ENCODE results near the gene EMP1.

EMP1 gene

GRCh38 chr12:13211191-13211858 is 14.8 kb downstream of the EMP1 start:
- no peak for TF ChIP-seq GATA1 (IDR thresholded peaks at IDR 0.05; ENCODE audit: low read depth, low read length)
- TF ChIP-seq POLR2A (IDR thresholded peaks at IDR 0.05; ENCODE audit: low read length) = no peak
- no peak for DNase-seq

GRCh38 chr12:13211859-13212664 is 15.5 kb downstream of the EMP1 start:
- peak; percentile 63 to 81 for DNase-seq
- TF ChIP-seq POLR2A (IDR thresholded peaks at IDR 0.05; ENCODE audit: low read length) (no peak), GATA1 (IDR thresholded peaks at IDR 0.05; ENCODE audit: low read depth, low read length) (no peak)

GRCh38 chr12:13215056-13215455 is 18.5 kb downstream of the EMP1 start:
- no peak for DNase-seq

GRCh38 chr12:13218641-13219040 is 22.1 kb downstream of the EMP1 start:
- no peak for DNase-seq
- TF ChIP-seq POLR2A (IDR thresholded peaks at IDR 0.05; ENCODE audit: low read length) = no peak
- TF ChIP-seq GATA1 (IDR thresholded peaks at IDR 0.05; ENCODE audit: low read depth, low read length) = no peak

More at GRCh38 chr12:13215056-13215455, 18.5 kb downstream of the EMP1 start:
- TF ChIP-seq GATA1 (IDR thresholded peaks at IDR 0.05; ENCODE audit: low read depth, low read length) = no peak
- no peak for TF ChIP-seq POLR2A (IDR thresholded peaks at IDR 0.05; ENCODE audit: low read length)

- no peak for TF ChIP-seq POLR2A (IDR thresholded peaks at IDR 0.05; ENCODE audit: low read length)
- TF ChIP-seq GATA1 (IDR thresholded peaks at IDR 0.05; ENCODE audit: low read depth, low read length) = no peak
- DNase-seq = no peak
Observed at GRCh38 chr12:13219320-13219719, 22.8 kb downstream of the EMP1 start.

- no peak for DNase-seq
- no peak for TF ChIP-seq POLR2A (IDR thresholded peaks at IDR 0.05; ENCODE audit: low read length)
- no peak for TF ChIP-seq GATA1 (IDR thresholded peaks at IDR 0.05; ENCODE audit: low read depth, low read length)
Observed at GRCh38 chr12:13220838-13221237, 24.3 kb downstream of the EMP1 start.

GRCh38 chr12:13222076-13222475 is 25.6 kb downstream of the EMP1 start:
- peak; percentile 12 to 46 for DNase-seq
- TF ChIP-seq POLR2A (IDR thresholded peaks at IDR 0.05; ENCODE audit: low read length) (no peak), GATA1 (IDR thresholded peaks at IDR 0.05; ENCODE audit: low read depth, low read length) (no peak)

- TF ChIP-seq GATA1 (IDR thresholded peaks at IDR 0.05; ENCODE audit: low read depth, low read length) (no peak), POLR2A (IDR thresholded peaks at IDR 0.05; ENCODE audit: low read length) (no peak)
- DNase-seq = no peak
Observed at GRCh38 chr12:13223179-13223804, 26.8 kb downstream of the EMP1 start.

GRCh38 chr12:13223941-13224340 is 27.4 kb downstream of the EMP1 start:
- no peak for DNase-seq
- no peak for TF ChIP-seq GATA1 (IDR thresholded peaks at IDR 0.05; ENCODE audit: low read depth, low read length)
- TF ChIP-seq POLR2A (IDR thresholded peaks at IDR 0.05; ENCODE audit: low read length) = no peak

GRCh38 chr12:13227191-13227590 is 30.7 kb downstream of the EMP1 start:
- TF ChIP-seq POLR2A (IDR thresholded peaks at IDR 0.05; ENCODE audit: low read length) (no peak), GATA1 (IDR thresholded peaks at IDR 0.05; ENCODE audit: low read depth, low read length) (no peak)
- no peak for DNase-seq

GRCh38 chr12:13228579-13228978 is 32.1 kb downstream of the EMP1 start:
- DNase-seq = no peak
- TF ChIP-seq GATA1 (IDR thresholded peaks at IDR 0.05; ENCODE audit: low read depth, low read length) (no peak), POLR2A (IDR thresholded peaks at IDR 0.05; ENCODE audit: low read length) (no peak)

- DNase-seq = no peak
- TF ChIP-seq POLR2A (IDR thresholded peaks at IDR 0.05; ENCODE audit: low read length) (no peak), GATA1 (IDR thresholded peaks at IDR 0.05; ENCODE audit: low read depth, low read length) (no peak)
Observed at GRCh38 chr12:13229504-13229903, 33.0 kb downstream of the EMP1 start.

GRCh38 chr12:13230500-13230899 is 34.0 kb downstream of the EMP1 start:
- TF ChIP-seq GATA1 (IDR thresholded peaks at IDR 0.05; ENCODE audit: low read depth, low read length) (no peak), POLR2A (IDR thresholded peaks at IDR 0.05; ENCODE audit: low read length) (no peak)
- DNase-seq = no peak

Data from erythroblast (primary cell).